ENCODE data around the gene PIK3R6. TPM values are rescaled to one million over a fixed set of nuclear protein-coding genes. Genes with fewer than 3 reads are reported as not detected.
A peak's percentile ranks its signal among the peaks of the same experiment; 100 is the strongest.
"Not testable (repeated sequence)": the region's sequence is repeated elsewhere in the genome, so short reads cannot be mapped to it uniquely, and the experiment has no call there.

The PIK3R6 gene
- total RNA-seq, 1 donor from 2014 or later: 0.56 TPM

DNA sequence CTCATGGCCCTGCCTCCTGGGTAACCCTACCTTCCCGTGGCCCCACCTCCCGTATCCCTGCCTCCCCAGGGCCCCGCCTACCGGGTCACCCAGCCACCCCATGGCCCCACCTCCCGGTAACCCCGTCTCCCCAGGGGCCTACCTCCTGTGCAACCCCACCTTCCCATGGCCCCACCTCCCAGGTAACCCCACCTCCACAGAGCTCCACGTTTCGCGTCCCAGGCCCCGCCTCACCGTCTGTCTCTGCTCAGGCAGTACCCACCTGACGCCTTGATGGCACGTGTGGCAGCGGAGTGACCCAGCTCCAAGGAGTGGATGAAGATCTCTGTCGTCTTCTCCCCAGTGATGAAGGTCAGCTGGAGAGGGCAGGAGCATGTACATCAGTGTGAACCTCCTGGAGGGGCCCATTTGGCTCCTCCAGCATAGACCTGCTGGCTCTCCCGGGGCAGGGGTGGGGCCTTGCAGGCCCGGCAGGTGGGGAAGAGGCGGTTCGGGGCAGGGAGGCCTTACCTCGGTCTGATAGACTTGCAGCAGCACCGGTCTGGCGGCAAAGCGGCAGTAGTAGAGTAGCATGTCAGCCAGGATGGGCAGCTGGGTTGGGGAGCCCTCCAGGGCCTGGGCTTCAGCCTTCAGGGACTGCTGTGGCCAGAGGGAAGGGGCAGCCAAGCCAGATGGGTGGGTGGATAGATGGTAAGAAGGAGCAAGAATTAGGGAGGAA lies 18.7 kb upstream of the PIK3R6 start:
- Mint-ChIP-seq H3K9me3 (ENCODE audit: unreplicated experiment) (no peaks in the 10 kb centered on the region), H3K4me3 (ENCODE audit: unreplicated experiment) (no peak overlapping the region), H3K4me1 (ENCODE audit: unreplicated experiment) (peaks cover 8% of the 10 kb centered on the region), H3K36me3 (ENCODE audit: low read depth, unreplicated experiment) (peaks cover 31% of the 10 kb centered on the region), H3K27ac (ENCODE audit: unreplicated experiment) (no peak overlapping the region), H3K27me3 (ENCODE audit: unreplicated experiment) (peaks cover 4% of the 10 kb centered on the region)
- no peak for DNase-seq (ENCODE audit: low spot score)
- TF ChIP-seq, protein P1, sequence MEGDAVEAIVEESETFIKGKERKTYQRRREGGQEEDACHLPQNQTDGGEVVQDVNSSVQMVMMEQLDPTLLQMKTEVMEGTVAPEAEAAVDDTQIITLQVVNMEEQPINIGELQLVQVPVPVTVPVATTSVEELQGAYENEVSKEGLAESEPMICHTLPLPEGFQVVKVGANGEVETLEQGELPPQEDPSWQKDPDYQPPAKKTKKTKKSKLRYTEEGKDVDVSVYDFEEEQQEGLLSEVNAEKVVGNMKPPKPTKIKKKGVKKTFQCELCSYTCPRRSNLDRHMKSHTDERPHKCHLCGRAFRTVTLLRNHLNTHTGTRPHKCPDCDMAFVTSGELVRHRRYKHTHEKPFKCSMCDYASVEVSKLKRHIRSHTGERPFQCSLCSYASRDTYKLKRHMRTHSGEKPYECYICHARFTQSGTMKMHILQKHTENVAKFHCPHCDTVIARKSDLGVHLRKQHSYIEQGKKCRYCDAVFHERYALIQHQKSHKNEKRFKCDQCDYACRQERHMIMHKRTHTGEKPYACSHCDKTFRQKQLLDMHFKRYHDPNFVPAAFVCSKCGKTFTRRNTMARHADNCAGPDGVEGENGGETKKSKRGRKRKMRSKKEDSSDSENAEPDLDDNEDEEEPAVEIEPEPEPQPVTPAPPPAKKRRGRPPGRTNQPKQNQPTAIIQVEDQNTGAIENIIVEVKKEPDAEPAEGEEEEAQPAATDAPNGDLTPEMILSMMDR (IDR thresholded peaks at IDR 0.05; ENCODE audit: unreplicated experiment): no peak

DNA sequence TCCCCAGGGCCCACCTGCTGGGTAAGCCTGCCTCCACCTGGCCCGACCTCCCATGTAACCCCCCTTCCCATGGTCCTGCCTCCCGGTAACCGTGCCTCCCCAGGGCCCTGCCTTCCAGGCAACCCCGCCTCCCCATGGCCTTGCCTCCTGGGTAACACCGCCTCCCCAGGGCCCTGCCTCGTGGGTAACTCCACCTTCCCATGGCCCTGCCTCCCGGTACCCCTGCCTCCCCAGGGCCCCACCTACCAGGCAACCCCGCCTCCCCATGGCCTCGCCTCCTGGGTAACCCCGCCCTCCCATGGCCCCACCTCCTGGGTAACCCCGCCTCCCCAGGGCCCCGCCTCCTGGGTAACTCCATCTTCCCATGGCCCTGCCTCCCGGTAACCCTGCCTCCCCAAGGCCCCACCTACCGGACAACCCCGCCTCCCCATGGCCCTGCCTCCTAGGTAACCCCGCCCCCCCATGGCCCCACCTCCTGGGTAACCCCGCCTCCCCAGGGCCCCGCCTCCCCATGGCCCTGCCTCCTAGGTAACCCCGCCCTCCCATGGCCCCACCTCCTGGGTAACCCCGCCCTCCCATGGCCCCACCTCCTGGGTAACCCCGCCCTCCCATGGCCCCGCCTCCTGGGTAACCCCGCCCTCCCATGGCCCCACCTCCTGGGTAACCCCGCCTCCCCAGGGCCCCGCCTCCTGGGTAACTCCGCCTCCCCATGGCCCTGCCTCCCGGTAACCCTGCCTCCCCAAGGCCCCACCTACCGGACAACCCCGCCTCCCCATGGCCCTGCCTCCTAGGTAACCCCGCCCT lies 17.9 kb upstream of the PIK3R6 start:
- H3K4me1 Mint-ChIP-seq (ENCODE audit: unreplicated experiment); H3K4me3 Mint-ChIP-seq (ENCODE audit: unreplicated experiment); H3K27ac Mint-ChIP-seq (ENCODE audit: unreplicated experiment); H3K9me3 Mint-ChIP-seq (ENCODE audit: unreplicated experiment); H3K27me3 Mint-ChIP-seq (ENCODE audit: unreplicated experiment): not testable (repeated sequence)
- H3K36me3 Mint-ChIP-seq (ENCODE audit: low read depth, unreplicated experiment): peaks cover 39% of the 10 kb centered on the region
- peak; percentile 52 for DNase-seq (ENCODE audit: low spot score)

DNA sequence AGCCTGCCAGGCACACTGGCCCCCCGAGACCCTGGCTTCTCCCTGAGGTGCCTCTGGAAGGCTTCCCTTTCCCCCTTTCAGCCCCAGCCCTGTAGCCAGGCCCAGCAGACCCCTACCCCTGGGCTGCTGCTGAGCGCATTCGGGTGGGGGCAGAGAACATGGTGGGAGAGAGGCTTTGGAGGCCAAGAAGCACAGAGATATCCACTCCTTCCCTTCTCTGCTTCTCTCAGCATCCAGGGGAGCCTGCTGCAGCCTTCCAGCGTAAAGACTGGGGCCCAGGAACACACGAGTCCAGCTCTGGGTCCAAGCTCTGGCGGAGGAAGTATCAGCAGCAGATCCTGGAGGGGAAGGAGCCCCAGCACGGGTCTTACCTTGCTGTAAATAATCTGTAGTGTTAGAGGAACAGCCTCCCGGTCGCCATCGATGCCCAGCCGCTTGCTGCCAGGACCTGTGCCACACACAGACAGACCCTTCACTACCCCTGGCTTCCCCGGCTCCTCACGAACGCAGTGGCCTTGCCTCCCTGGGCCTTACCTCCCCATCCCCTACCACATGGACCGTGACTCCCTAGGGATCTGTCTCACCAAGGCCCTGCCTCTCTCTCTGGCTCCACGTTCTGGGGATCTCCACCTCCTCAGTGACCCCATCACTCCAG lies 17.0 kb upstream of the PIK3R6 start:
- Mint-ChIP-seq H3K27ac (ENCODE audit: unreplicated experiment) (no peak overlapping the region), H3K4me1 (ENCODE audit: unreplicated experiment) (peaks cover 8% of the 10 kb centered on the region), H3K9me3 (ENCODE audit: unreplicated experiment) (no peaks in the 10 kb centered on the region), H3K27me3 (ENCODE audit: unreplicated experiment) (peaks cover 7% of the 10 kb centered on the region), H3K4me3 (ENCODE audit: unreplicated experiment) (no peak overlapping the region), H3K36me3 (ENCODE audit: low read depth, unreplicated experiment) (peaks cover 43% of the 10 kb centered on the region)
- DNase-seq (ENCODE audit: low spot score): no peak
- TF ChIP-seq, protein P1 (IDR thresholded peaks at IDR 0.05; ENCODE audit: unreplicated experiment): no peak

DNA sequence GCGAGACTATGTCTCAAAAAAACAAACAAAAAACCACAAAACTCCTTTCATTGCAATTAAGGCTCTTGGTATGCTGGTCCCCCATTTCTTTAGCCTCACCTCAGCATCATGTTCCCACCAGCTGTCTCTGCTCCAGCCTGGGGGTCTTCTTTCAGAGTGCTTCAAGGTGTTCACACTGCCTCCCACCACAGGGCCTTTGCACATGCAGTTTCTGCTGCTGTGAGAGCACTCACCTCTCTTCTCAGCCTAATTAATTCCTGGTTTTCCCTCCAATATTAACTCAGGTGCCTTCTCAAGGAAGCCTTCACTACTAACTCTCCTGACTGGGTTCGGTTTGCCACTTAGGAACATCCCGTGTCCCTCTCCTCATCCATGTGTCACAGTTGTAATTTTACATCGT lies 15.9 kb upstream of the PIK3R6 start:
- Mint-ChIP-seq H3K4me3 (ENCODE audit: unreplicated experiment) (no peak overlapping the region), H3K9me3 (ENCODE audit: unreplicated experiment) (no peaks in the 10 kb centered on the region), H3K27ac (ENCODE audit: unreplicated experiment) (no peak overlapping the region), H3K36me3 (ENCODE audit: low read depth, unreplicated experiment) (peaks cover 45% of the 10 kb centered on the region), H3K27me3 (ENCODE audit: unreplicated experiment) (peaks cover 7% of the 10 kb centered on the region), H3K4me1 (ENCODE audit: unreplicated experiment) (peaks cover 2% of the 10 kb centered on the region)
- DNase-seq (ENCODE audit: low spot score): no peak
- TF ChIP-seq, protein P1 (IDR thresholded peaks at IDR 0.05; ENCODE audit: unreplicated experiment): no peak

DNA sequence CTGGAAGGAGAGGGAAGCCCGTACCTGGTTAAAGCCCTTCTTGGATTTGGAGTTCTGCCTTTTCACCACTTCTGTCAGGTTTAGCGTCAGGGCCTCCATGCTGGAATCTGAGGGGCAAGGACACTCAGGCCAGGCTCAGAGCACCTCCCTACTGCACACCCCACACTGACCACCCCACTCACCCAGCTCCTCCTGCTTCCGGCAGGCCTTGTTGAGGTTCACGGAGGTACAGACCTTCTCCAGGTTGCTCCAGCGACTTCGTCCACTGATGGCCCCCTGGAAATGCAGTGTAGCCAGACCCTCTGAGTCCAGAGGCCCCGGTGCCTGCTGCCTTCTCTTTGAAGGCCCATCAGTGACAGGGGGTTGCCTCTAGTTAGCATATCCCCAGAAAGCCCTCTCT lies 14.1 kb upstream of the PIK3R6 start:
- H3K4me3 Mint-ChIP-seq (ENCODE audit: unreplicated experiment): no peak overlapping the region
- no peaks in the 10 kb centered on the region for H3K9me3 Mint-ChIP-seq (ENCODE audit: unreplicated experiment)
- no peaks in the 10 kb centered on the region for H3K4me1 Mint-ChIP-seq (ENCODE audit: unreplicated experiment)
- peaks cover 45% of the 10 kb centered on the region for H3K36me3 Mint-ChIP-seq (ENCODE audit: low read depth, unreplicated experiment)
- TF ChIP-seq, protein P1 (IDR thresholded peaks at IDR 0.05; ENCODE audit: unreplicated experiment): no peak
- H3K27me3 Mint-ChIP-seq (ENCODE audit: unreplicated experiment): peaks cover 4% of the 10 kb centered on the region
- DNase-seq (ENCODE audit: low spot score): no peak
- no peak overlapping the region for H3K27ac Mint-ChIP-seq (ENCODE audit: unreplicated experiment)

Measured in endothelial cell (in vitro differentiated cells).